Measurements from ENCODE around the gene GLI2. TPM values are rescaled to one million over a fixed set of nuclear protein-coding genes. Genes with fewer than 3 reads are reported as not detected.

GLI2 gene
- total RNA-seq, 2 experiments from 2014 or later = not detected

GRCh38 chr2:120765678-120766469 lies 30.2 kb downstream of the GLI2 start:
- no peaks in the 10 kb centered on the region for H3K4me1 Mint-ChIP-seq (ENCODE audit: low read depth)
- CTCF ChIA-PET = no interaction called here
- no peaks in the 10 kb centered on the region for H3K27me3 Mint-ChIP-seq
- no peak overlapping the region for H3K4me3 Mint-ChIP-seq
- H3K9me3 Mint-ChIP-seq = no peaks in the 10 kb centered on the region
- ATAC-seq (no peak), DNase-seq (no peak)
- no peak overlapping the region for H3K27ac Mint-ChIP-seq
- intact Hi-C loops (cut with micrococcal nuclease) = no loop called here
- H3K36me3 Mint-ChIP-seq (ENCODE audit: low read depth) = no peaks in the 10 kb centered on the region
- TF ChIP-seq CTCF (IDR thresholded peaks at IDR 0.05) = no peak
- POLR2A ChIA-PET = no interaction called here

GRCh38 chr2:120766470-120767351 lies 31.0 kb downstream of the GLI2 start:
- no peak overlapping the region for H3K27ac Mint-ChIP-seq
- H3K4me3 Mint-ChIP-seq = no peak overlapping the region
- H3K4me1 Mint-ChIP-seq (ENCODE audit: low read depth) = no peaks in the 10 kb centered on the region
- no peaks in the 10 kb centered on the region for H3K36me3 Mint-ChIP-seq (ENCODE audit: low read depth)
- ATAC-seq = no peak
- TF ChIP-seq CTCF (IDR thresholded peaks at IDR 0.05) = no peak
- intact Hi-C loops (cut with micrococcal nuclease) = no loop called here
- CTCF ChIA-PET = no interaction called here
- no peaks in the 10 kb centered on the region for H3K9me3 Mint-ChIP-seq
- POLR2A ChIA-PET = no interaction called here
- DNase-seq = no peak
- H3K27me3 Mint-ChIP-seq = no peaks in the 10 kb centered on the region

- no peak overlapping the region for H3K27ac Mint-ChIP-seq
- H3K4me1 Mint-ChIP-seq (ENCODE audit: low read depth) = no peaks in the 10 kb centered on the region
- no peaks in the 10 kb centered on the region for H3K27me3 Mint-ChIP-seq
- CTCF ChIA-PET = no interaction called here
- ATAC-seq (no peak), DNase-seq (no peak)
- H3K9me3 Mint-ChIP-seq = no peaks in the 10 kb centered on the region
- TF ChIP-seq CTCF (IDR thresholded peaks at IDR 0.05) = no peak
- H3K4me3 Mint-ChIP-seq = no peak overlapping the region
- intact Hi-C loops (cut with micrococcal nuclease) = no loop called here
- no peaks in the 10 kb centered on the region for H3K36me3 Mint-ChIP-seq (ENCODE audit: low read depth)
- POLR2A ChIA-PET = no interaction called here
Observed at GRCh38 chr2:120767486-120768005, 31.9 kb downstream of the GLI2 start.

- no peaks in the 10 kb centered on the region for H3K27me3 Mint-ChIP-seq
- H3K4me3 Mint-ChIP-seq = no peak overlapping the region
- ChIA-PET CTCF (interaction anchor here (0.6 kb wide), 1 partner anchor 31 kb away, joined by 3 read pairs; no protein-coding TSS in a partner anchor), POLR2A (no interaction called here)
- H3K36me3 Mint-ChIP-seq (ENCODE audit: low read depth) = no peaks in the 10 kb centered on the region
- intact Hi-C loops (cut with micrococcal nuclease) = no loop called here
- H3K9me3 Mint-ChIP-seq = no peaks in the 10 kb centered on the region
- DNase-seq = no peak
- no peak overlapping the region for H3K27ac Mint-ChIP-seq
- TF ChIP-seq CTCF (IDR thresholded peaks at IDR 0.05) = no peak
- no peaks in the 10 kb centered on the region for H3K4me1 Mint-ChIP-seq (ENCODE audit: low read depth)
- ATAC-seq = no peak
Observed at GRCh38 chr2:120768112-120769048, 32.7 kb downstream of the GLI2 start.
